A172 (cell line): ENCODE results near the gene SBNO2. TPM values are rescaled to one million over a fixed set of nuclear protein-coding genes. Genes with fewer than 3 reads are reported as not detected.
A peak's percentile ranks its signal among the peaks of the same experiment; 100 is the strongest.

Experiments
- DNase-seq: peaks from one replicate; pipeline ENCODE4 v3.0.0-alpha.2; 2015; ENCODE audit warnings: low spot score
- total RNA-seq: library from RNA; depleted of rRNA; stranded (reverse); fragments of >200 nt; shearing (Covaris generic); gene quantifications from 2 replicates; pipeline ENCODE4 v1.2.3, GENCODE V29; 2014

The SBNO2 gene
- total RNA-seq, 1 experiment from 2014 or later = 51.1 TPM

GRCh38 chr19:1156305-1156801, 17.7 kb downstream of the SBNO2 start:
- no peak for DNase-seq

- no peak for DNase-seq
These were observed 18.4 kb downstream of the SBNO2 start for GRCh38 chr19:1155352-1156304.

- DNase-seq = peak; percentile 65
These were observed 19.2 kb downstream of the SBNO2 start for GRCh38 chr19:1154731-1155351.

- no peak for DNase-seq
These were observed 20.0 kb downstream of the SBNO2 start for GRCh38 chr19:1153891-1154730.

GRCh38 chr19:1151917-1152587, 22.0 kb downstream of the SBNO2 start:
- DNase-seq = no peak

GRCh38 chr19:1151037-1151724, 22.9 kb downstream of the SBNO2 start:
- DNase-seq = no peak

GRCh38 chr19:1150333-1151036, 23.6 kb downstream of the SBNO2 start:
- DNase-seq = no peak

- no peak for DNase-seq
These were observed 24.6 kb downstream of the SBNO2 start for GRCh38 chr19:1149259-1150045.

GRCh38 chr19:1147934-1148549, 26.0 kb downstream of the SBNO2 start:
- DNase-seq = no peak

- no peak for DNase-seq
These were observed 26.9 kb downstream of the SBNO2 start for GRCh38 chr19:1146858-1147780.

GRCh38 chr19:1146412-1146699, 27.7 kb downstream of the SBNO2 start:
- no peak for DNase-seq

- no peak for DNase-seq
These were observed 28.2 kb downstream of the SBNO2 start for GRCh38 chr19:1145635-1146411.

GRCh38 chr19:1144741-1145140, 29.3 kb downstream of the SBNO2 start:
- no peak for DNase-seq

- DNase-seq = no peak
These were observed 30.2 kb downstream of the SBNO2 start for GRCh38 chr19:1143828-1144399.

- no peak for DNase-seq
These were observed 32.1 kb downstream of the SBNO2 start for GRCh38 chr19:1141944-1142343.

GRCh38 chr19:1140272-1141027, 33.6 kb downstream of the SBNO2 start:
- DNase-seq = no peak
